HEK293 (cell line): ENCODE data around the gene WDFY2.

Experiments
- PRDM1 ChIP-seq: fragments of 450-650 bp; formaldehyde crosslinking; IDR thresholded peaks from 2 replicates; pipeline ENCODE4; 2016; ENCODE audit warnings: missing biosample characterization, missing genetic modification characterization
- RBAK ChIP-seq: fragments of 450-650 bp; formaldehyde crosslinking; IDR thresholded peaks from 2 replicates; pipeline ENCODE4 v1.5.1; 2016; ENCODE audit warnings: missing biosample characterization, missing genetic modification characterization
- SCRT1 ChIP-seq: fragments of 450-650 bp; formaldehyde crosslinking; IDR thresholded peaks from 2 replicates; pipeline ENCODE4 v1.5.1; 2016; ENCODE audit warnings: missing biosample characterization, missing genetic modification characterization, borderline replicate concordance
- SCRT2 ChIP-seq: fragments of 450-650 bp; formaldehyde crosslinking; IDR thresholded peaks from 2 replicates; pipeline ENCODE4 v1.5.1; 2016; ENCODE audit warnings: missing biosample characterization, missing genetic modification characterization
- ZBTB17 ChIP-seq: fragments of 450-650 bp; formaldehyde crosslinking; IDR thresholded peaks from 2 replicates; pipeline ENCODE4 v1.5.1; 2016; ENCODE audit warnings: missing biosample characterization, missing genetic modification characterization
- ZNF10 ChIP-seq: fragments of 450-650 bp; formaldehyde crosslinking; IDR thresholded peaks from 2 replicates; pipeline ENCODE4 v1.5.1; 2017; ENCODE audit warnings: missing biosample characterization, missing genetic modification characterization
- ZNF112 ChIP-seq: fragments of 450-650 bp; formaldehyde crosslinking; IDR thresholded peaks from 2 replicates; pipeline ENCODE4 v1.5.0; 2017; ENCODE audit warnings: missing biosample characterization, missing genetic modification characterization
- ZNF132 ChIP-seq: fragments of 450-650 bp; formaldehyde crosslinking; IDR thresholded peaks from 2 replicates; pipeline ENCODE4 v1.5.1; 2017; ENCODE audit warnings: missing biosample characterization, missing genetic modification characterization, borderline replicate concordance
- ZNF146 ChIP-seq: fragments of 450-650 bp; formaldehyde crosslinking; IDR thresholded peaks from 2 replicates; pipeline ENCODE4 v1.5.1; 2016; ENCODE audit warnings: missing biosample characterization, missing genetic modification characterization
- ZNF211 ChIP-seq: fragments of 450-650 bp; formaldehyde crosslinking; IDR thresholded peaks from 2 replicates; pipeline ENCODE4 v1.5.1; 2016; ENCODE audit warnings: low read depth, missing biosample characterization, missing genetic modification characterization
- ZNF433 ChIP-seq: fragments of 450-650 bp; formaldehyde crosslinking; IDR thresholded peaks from 2 replicates; pipeline ENCODE4 v1.5.1; 2016; ENCODE audit warnings: missing biosample characterization, missing genetic modification characterization, low read depth
- ZNF548 ChIP-seq: fragments of 450-650 bp; formaldehyde crosslinking; IDR thresholded peaks from 2 replicates; pipeline ENCODE4 v1.5.1; 2016; ENCODE audit warnings: missing biosample characterization, missing genetic modification characterization
- ZNF610 ChIP-seq: fragments of 450-650 bp; formaldehyde crosslinking; IDR thresholded peaks from 2 replicates; pipeline ENCODE4 v1.5.1; 2016; ENCODE audit warnings: missing biosample characterization, missing genetic modification characterization, borderline replicate concordance
- ZNF654 ChIP-seq: fragments of 450-650 bp; formaldehyde crosslinking; IDR thresholded peaks from 2 replicates; pipeline ENCODE4 v1.5.1; 2016; ENCODE audit warnings: low read depth, missing biosample characterization, missing genetic modification characterization
- ZNF664 ChIP-seq: fragments of 450-650 bp; formaldehyde crosslinking; IDR thresholded peaks from 2 replicates; pipeline ENCODE4 v1.5.1; 2016; ENCODE audit warnings: missing biosample characterization, missing genetic modification characterization
- ZNF785 ChIP-seq: fragments of 450-650 bp; formaldehyde crosslinking; IDR thresholded peaks from 2 replicates; pipeline ENCODE4 v1.5.1; 2016; ENCODE audit warnings: missing biosample characterization, missing genetic modification characterization
- ZNF837 ChIP-seq: fragments of 450-650 bp; formaldehyde crosslinking; IDR thresholded peaks from 2 replicates; pipeline ENCODE4 v1.5.1; 2016; ENCODE audit warnings: missing biosample characterization, missing genetic modification characterization
- ZSCAN23 ChIP-seq: fragments of 450-650 bp; formaldehyde crosslinking; IDR thresholded peaks from 2 replicates; pipeline ENCODE4 v1.5.1; 2016; ENCODE audit warnings: missing biosample characterization, missing genetic modification characterization
- ZSCAN30 ChIP-seq: fragments of 450-650 bp; IDR thresholded peaks from 2 replicates; pipeline ENCODE4 v1.5.1; 2018; ENCODE audit warnings: missing biosample characterization, mild to moderate bottlenecking, missing genetic modification characterization, moderate library complexity
- TF ChIP-seq, protein P1 (sequence below): fragments of 450-650 bp; formaldehyde crosslinking; IDR thresholded peaks from 2 replicates; pipeline ENCODE4 v1.5.1; 2017; ENCODE audit warnings: missing biosample characterization, mild to moderate bottlenecking, missing genetic modification characterization, moderate library complexity
- TF ChIP-seq, protein P2 (sequence below): fragments of 450-650 bp; formaldehyde crosslinking; IDR thresholded peaks from 2 replicates; pipeline ENCODE4 v1.5.1; 2016; ENCODE audit warnings: missing biosample characterization, missing genetic modification characterization
- TF ChIP-seq, protein P3 (sequence below): fragments of 450-650 bp; formaldehyde crosslinking; IDR thresholded peaks from 2 replicates; pipeline ENCODE4 v1.5.1; 2016; ENCODE audit warnings: missing biosample characterization, missing genetic modification characterization
- TF ChIP-seq, protein P4 (sequence below): fragments of 450-650 bp; formaldehyde crosslinking; IDR thresholded peaks from 2 replicates; pipeline ENCODE4 v1.5.1; 2016; ENCODE audit warnings: missing biosample characterization, missing genetic modification characterization
- TF ChIP-seq, protein P5 (sequence below): fragments of 450-650 bp; formaldehyde crosslinking; IDR thresholded peaks from 2 replicates; pipeline ENCODE4 v1.5.1; 2016; ENCODE audit warnings: missing biosample characterization, missing genetic modification characterization
- TF ChIP-seq, protein P6 (sequence below): fragments of 450-650 bp; formaldehyde crosslinking; optimal IDR thresholded peaks from 2 replicates; pipeline ENCODE3; 2016; ENCODE audit warnings: missing biosample characterization, mild to moderate bottlenecking, missing genetic modification characterization
- TF ChIP-seq, protein P7 (sequence below): fragments of 450-650 bp; formaldehyde crosslinking; IDR thresholded peaks from 2 replicates; pipeline ENCODE4 v1.5.1; 2016; ENCODE audit warnings: missing biosample characterization, missing genetic modification characterization

Gene WDFY2

DNA sequence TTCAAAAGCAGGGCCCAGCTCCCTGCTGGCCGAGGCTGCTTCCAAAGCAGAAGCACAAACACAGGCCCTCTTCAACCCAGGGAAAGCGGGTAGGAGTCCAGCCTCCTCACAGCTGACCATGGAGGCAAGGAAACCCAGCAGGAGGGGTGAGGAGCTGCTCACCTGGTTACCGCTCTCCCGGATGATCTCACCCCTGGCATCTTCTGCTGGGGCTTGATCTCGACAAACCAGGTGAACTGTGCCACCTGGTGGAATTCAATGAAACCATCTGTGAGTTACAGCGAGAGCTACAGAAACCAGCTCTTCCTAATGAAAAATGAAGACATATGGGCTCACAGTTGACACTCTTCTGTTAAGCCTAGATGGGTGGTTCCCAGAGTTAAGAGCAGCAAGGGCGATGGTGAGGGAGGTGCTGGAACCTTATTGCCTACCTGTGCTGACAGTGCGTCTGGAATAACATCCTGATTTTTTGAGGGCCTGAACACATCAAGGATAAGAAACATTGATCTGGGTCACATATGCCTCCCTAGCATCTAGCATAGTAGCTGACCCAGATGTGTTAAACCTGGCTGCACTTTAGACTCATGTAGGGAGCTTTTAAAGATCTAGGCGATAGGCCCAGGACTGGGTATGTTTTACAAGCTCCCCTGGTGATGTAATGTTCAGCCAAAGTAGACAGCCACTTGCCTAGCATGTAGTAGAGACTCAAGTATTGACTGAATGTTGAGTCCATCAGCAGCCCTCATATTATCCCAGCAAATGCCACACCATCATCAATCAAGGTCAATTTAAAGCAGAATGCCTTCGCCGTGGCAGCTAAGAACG, 213.6 kb downstream of the WDFY2 start (continued):
- peak; percentile 82 for TF ChIP-seq ZNF654
- TF ChIP-seq ZNF211 = no peak
- TF ChIP-seq ZNF664 (tag by site-specific recombination) = no peak
- TF ChIP-seq ZNF785 (tag by site-specific recombination) = no peak
- TF ChIP-seq, protein P1, sequence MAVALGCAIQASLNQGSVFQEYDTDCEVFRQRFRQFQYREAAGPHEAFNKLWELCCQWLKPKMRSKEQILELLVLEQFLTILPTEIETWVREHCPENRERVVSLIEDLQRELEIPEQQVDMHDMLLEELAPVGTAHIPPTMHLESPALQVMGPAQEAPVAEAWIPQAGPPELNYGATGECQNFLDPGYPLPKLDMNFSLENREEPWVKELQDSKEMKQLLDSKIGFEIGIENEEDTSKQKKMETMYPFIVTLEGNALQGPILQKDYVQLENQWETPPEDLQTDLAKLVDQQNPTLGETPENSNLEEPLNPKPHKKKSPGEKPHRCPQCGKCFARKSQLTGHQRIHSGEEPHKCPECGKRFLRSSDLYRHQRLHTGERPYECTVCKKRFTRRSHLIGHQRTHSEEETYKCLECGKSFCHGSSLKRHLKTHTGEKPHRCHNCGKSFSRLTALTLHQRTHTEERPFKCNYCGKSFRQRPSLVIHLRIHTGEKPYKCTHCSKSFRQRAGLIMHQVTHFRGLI (tag by site-specific recombination) = no peak
- peak; percentile 34; the same call in 1 of the 2 replicates for TF ChIP-seq PRDM1
- no peak for TF ChIP-seq ZNF548 (tag by site-specific recombination)
- TF ChIP-seq ZNF112 (tag by site-specific recombination) = no peak
- TF ChIP-seq, protein P2, sequence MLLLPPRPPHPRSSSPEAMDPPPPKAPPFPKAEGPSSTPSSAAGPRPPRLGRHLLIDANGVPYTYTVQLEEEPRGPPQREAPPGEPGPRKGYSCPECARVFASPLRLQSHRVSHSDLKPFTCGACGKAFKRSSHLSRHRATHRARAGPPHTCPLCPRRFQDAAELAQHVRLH = no peak
- no peak for TF ChIP-seq RBAK
- no peak for TF ChIP-seq ZNF837
- TF ChIP-seq ZNF132 (tag by site-specific recombination) = no peak
- TF ChIP-seq, protein P3, sequence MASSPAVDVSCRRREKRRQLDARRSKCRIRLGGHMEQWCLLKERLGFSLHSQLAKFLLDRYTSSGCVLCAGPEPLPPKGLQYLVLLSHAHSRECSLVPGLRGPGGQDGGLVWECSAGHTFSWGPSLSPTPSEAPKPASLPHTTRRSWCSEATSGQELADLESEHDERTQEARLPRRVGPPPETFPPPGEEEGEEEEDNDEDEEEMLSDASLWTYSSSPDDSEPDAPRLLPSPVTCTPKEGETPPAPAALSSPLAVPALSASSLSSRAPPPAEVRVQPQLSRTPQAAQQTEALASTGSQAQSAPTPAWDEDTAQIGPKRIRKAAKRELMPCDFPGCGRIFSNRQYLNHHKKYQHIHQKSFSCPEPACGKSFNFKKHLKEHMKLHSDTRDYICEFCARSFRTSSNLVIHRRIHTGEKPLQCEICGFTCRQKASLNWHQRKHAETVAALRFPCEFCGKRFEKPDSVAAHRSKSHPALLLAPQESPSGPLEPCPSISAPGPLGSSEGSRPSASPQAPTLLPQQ (tag by site-specific recombination) = no peak
- peak; percentile 64 for TF ChIP-seq ZBTB17
- no peak for TF ChIP-seq SCRT1 (tag by site-specific recombination)
- TF ChIP-seq ZNF433 = no peak
- 0 out of 2 replicates have a peak, but pooled peaks have one; percentile 8 for TF ChIP-seq ZSCAN30 (tag by site-specific recombination)
- no peak; the same call in 1 of the 2 replicates for TF ChIP-seq ZNF10
- TF ChIP-seq ZNF146 = no peak
- TF ChIP-seq, protein P4, sequence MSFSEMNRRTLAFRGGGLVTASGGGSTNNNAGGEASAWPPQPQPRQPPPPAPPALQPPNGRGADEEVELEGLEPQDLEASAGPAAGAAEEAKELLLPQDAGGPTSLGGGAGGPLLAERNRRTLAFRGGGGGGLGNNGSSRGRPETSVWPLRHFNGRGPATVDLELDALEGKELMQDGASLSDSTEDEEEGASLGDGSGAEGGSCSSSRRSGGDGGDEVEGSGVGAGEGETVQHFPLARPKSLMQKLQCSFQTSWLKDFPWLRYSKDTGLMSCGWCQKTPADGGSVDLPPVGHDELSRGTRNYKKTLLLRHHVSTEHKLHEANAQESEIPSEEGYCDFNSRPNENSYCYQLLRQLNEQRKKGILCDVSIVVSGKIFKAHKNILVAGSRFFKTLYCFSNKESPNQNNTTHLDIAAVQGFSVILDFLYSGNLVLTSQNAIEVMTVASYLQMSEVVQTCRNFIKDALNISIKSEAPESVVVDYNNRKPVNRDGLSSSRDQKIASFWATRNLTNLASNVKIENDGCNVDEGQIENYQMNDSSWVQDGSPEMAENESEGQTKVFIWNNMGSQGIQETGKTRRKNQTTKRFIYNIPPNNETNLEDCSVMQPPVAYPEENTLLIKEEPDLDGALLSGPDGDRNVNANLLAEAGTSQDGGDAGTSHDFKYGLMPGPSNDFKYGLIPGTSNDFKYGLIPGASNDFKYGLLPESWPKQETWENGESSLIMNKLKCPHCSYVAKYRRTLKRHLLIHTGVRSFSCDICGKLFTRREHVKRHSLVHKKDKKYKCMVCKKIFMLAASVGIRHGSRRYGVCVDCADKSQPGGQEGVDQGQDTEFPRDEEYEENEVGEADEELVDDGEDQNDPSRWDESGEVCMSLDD = no peak
- no peak for TF ChIP-seq SCRT2
- TF ChIP-seq, protein P5, sequence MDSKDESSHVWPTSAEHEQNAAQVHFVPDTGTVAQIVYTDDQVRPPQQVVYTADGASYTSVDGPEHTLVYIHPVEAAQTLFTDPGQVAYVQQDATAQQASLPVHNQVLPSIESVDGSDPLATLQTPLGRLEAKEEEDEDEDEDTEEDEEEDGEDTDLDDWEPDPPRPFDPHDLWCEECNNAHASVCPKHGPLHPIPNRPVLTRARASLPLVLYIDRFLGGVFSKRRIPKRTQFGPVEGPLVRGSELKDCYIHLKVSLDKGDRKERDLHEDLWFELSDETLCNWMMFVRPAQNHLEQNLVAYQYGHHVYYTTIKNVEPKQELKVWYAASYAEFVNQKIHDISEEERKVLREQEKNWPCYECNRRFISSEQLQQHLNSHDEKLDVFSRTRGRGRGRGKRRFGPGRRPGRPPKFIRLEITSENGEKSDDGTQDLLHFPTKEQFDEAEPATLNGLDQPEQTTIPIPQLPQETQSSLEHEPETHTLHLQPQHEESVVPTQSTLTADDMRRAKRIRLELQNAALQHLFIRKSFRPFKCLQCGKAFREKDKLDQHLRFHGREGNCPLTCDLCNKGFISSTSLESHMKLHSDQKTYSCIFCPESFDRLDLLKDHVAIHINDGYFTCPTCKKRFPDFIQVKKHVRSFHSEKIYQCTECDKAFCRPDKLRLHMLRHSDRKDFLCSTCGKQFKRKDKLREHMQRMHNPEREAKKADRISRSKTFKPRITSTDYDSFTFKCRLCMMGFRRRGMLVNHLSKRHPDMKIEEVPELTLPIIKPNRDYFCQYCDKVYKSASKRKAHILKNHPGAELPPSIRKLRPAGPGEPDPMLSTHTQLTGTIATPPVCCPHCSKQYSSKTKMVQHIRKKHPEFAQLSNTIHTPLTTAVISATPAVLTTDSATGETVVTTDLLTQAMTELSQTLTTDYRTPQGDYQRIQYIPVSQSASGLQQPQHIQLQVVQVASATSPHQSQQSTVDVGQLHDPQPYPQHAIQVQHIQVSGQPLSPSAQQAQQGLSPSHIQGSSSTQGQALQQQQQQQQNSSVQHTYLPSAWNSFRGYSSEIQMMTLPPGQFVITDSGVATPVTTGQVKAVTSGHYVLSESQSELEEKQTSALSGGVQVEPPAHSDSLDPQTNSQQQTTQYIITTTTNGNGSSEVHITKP = no peak
- TF ChIP-seq, protein P6, sequence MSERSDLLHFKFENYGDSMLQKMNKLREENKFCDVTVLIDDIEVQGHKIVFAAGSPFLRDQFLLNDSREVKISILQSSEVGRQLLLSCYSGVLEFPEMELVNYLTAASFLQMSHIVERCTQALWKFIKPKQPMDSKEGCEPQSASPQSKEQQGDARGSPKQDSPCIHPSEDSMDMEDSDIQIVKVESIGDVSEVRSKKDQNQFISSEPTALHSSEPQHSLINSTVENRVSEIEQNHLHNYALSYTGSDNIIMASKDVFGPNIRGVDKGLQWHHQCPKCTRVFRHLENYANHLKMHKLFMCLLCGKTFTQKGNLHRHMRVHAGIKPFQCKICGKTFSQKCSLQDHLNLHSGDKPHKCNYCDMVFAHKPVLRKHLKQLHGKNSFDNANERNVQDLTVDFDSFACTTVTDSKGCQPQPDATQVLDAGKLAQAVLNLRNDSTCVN = no peak
- TF ChIP-seq ZNF610 (tag by site-specific recombination) = no peak
- TF ChIP-seq ZSCAN23 (tag by site-specific recombination) = no peak
- TF ChIP-seq, protein P7, sequence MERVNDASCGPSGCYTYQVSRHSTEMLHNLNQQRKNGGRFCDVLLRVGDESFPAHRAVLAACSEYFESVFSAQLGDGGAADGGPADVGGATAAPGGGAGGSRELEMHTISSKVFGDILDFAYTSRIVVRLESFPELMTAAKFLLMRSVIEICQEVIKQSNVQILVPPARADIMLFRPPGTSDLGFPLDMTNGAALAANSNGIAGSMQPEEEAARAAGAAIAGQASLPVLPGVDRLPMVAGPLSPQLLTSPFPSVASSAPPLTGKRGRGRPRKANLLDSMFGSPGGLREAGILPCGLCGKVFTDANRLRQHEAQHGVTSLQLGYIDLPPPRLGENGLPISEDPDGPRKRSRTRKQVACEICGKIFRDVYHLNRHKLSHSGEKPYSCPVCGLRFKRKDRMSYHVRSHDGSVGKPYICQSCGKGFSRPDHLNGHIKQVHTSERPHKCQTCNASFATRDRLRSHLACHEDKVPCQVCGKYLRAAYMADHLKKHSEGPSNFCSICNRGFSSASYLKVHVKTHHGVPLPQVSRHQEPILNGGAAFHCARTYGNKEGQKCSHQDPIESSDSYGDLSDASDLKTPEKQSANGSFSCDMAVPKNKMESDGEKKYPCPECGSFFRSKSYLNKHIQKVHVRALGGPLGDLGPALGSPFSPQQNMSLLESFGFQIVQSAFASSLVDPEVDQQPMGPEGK = no peak
